Gastrocnemius medialis (tissue), 4 donors: ENCODE measurements around the gene ENKUR. TPM values are rescaled to one million over a fixed set of nuclear protein-coding genes. Genes with fewer than 3 reads are reported as not detected.
A peak's percentile ranks its signal among the peaks of the same experiment; 100 is the strongest.

Experiments
- ATAC-seq, 2 donors: fragments of 150-250 bp; one replicate each; pipeline ENCODE4 v1.9.1; 2016
- DNase-seq, 2 donors: peaks; one replicate each; pipeline ENCODE4 v3.0.0-alpha.2; 2019
- H3K27ac ChIP-seq, 4 donors: fragments of 200-600 bp; sonication (generic); 1 replicate in 1 of 4; 2 replicates in 3 of 4; pipeline ENCODE4 v1.5.1; 2016 to 2018; ENCODE audit warnings: mild to moderate bottlenecking in 2 of 4, moderate library complexity in 1 of 4
- H3K27me3 ChIP-seq, 3 donors: fragments of 200-600 bp; sonication (generic) in 2 of 3; 1 replicate in 1 of 3; 2 replicates in 2 of 3; pipeline versions ENCODE4 v1.5.1 to v1.6.0; 2016 to 2019; ENCODE audit warnings: mild to moderate bottlenecking in 1 of 3, moderate library complexity in 1 of 3
- H3K36me3 ChIP-seq, 2 donors: fragments of 200-600 bp; sonication (generic) in 1 of 2; one replicate each; pipeline ENCODE4 v1.5.1; 2017 to 2018
- H3K4me1 ChIP-seq, 2 donors: fragments of 200-600 bp; sonication (generic) in 1 of 2; one replicate each; pipeline ENCODE4 v1.5.1; 2016 to 2017; ENCODE audit warnings: mild to moderate bottlenecking in 2 of 2
- H3K4me3 ChIP-seq, 4 donors: fragments of 200-600 bp; sonication (generic) in 3 of 4; 1 replicate in 1 of 4; 2 replicates in 3 of 4; pipeline ENCODE4 v1.5.1; 2016 to 2019; ENCODE audit warnings: mild to moderate bottlenecking in 2 of 4
- H3K9me3 ChIP-seq, 3 donors: fragments of 200-600 bp; sonication (generic) in 2 of 3; 1 replicate in 1 of 3; 2 replicates in 2 of 3; pipeline ENCODE4 v1.5.1; 2016 to 2019
- CTCF ChIP-seq, 5 experiments: fragments of 450-650 bp in 3 of 5; fragments of 200-600 bp in 2 of 5; sonication (generic) in 2 of 5; IDR thresholded peaks in 4 of 5; conservative IDR thresholded peaks in 1 of 5; 1 replicate in 4 of 5; 2 replicates in 1 of 5; pipeline ENCODE4 v1.5.1; 2016 to 2019; ENCODE audit warnings: antibody characterized with exemption in 5 of 5, mild to moderate bottlenecking in 3 of 5, moderate library complexity in 3 of 5
- POLR2A ChIP-seq, 2 donors: fragments of 450-650 bp; IDR thresholded peaks; one replicate each; pipeline ENCODE4 v1.6.1; 2017; ENCODE audit warnings: antibody characterized with exemption in 2 of 2, mild to moderate bottlenecking in 2 of 2, moderate library complexity in 2 of 2
- in situ Hi-C, 4 donors: fragments of 200-750 bp; cut with MboI; loops; one replicate each; pipeline versions ENCODE4 v1.15.0 to v1.8.0; 2017; ENCODE audit warnings: low sequenced_read_pairs in 4 of 4
- intact Hi-C: fragments of 100-400 bp; cut with DNase I; formaldehyde crosslinking; loops from one replicate; pipeline ENCODE4 v1.15.1; 2023; ENCODE audit warnings: low total_unique reads
- total RNA-seq, 4 donors: library from RNA; depleted of rRNA; stranded (reverse); fragments of >200 nt; gene quantifications; one replicate each; pipeline versions ENCODE4 v1.1.0 to v1.2.3, GENCODE V29; 2016

ENKUR gene
- total RNA-seq, 4 donors from 2014 or later, result not detected

GRCh38 chr10:25029519-25029918 is 13.6 kb upstream of the ENKUR start:
- H3K27me3 ChIP-seq, result no peaks in the 10 kb centered on the region
- H3K27ac ChIP-seq, result no peak overlapping the region
- no peak overlapping the region for H3K4me3 ChIP-seq
- TF ChIP-seq CTCF (IDR thresholded peaks at IDR 0.05 in 4 of 5, conservative IDR thresholded peaks at IDR 0.05 in 1 of 5) (no peak), POLR2A (IDR thresholded peaks at IDR 0.05) (no peak)
- no peaks in the 10 kb centered on the region for H3K36me3 ChIP-seq
- H3K9me3 ChIP-seq, result no peaks in the 10 kb centered on the region
- intact Hi-C loops, result no loop called here
- in situ Hi-C loops, result no loop called here
- ATAC-seq, result no peak
- H3K4me1 ChIP-seq, result no peaks in the 10 kb centered on the region
- no peak for DNase-seq

- H3K4me1 ChIP-seq, result no peaks in the 10 kb centered on the region
- H3K36me3 ChIP-seq, result no peaks in the 10 kb centered on the region
- in situ Hi-C loops, result no loop called here
- TF ChIP-seq POLR2A (IDR thresholded peaks at IDR 0.05), result no peak
- TF ChIP-seq CTCF (IDR thresholded peaks at IDR 0.05 in 4 of 5, conservative IDR thresholded peaks at IDR 0.05 in 1 of 5), result no peak
- intact Hi-C loops, result no loop called here
- H3K27me3 ChIP-seq, result no peaks in the 10 kb centered on the region
- H3K4me3 ChIP-seq, result no peak overlapping the region
- no peak for ATAC-seq
- no peaks in the 10 kb centered on the region for H3K9me3 ChIP-seq
- no peak overlapping the region for H3K27ac ChIP-seq
- DNase-seq, result no peak
These were observed 12.8 kb upstream of the ENKUR start for GRCh38 chr10:25028711-25029110.

GRCh38 chr10:25026463-25026862 is 10.5 kb upstream of the ENKUR start:
- no peaks in the 10 kb centered on the region for H3K9me3 ChIP-seq
- DNase-seq, result no peak
- intact Hi-C loops, result no loop called here
- H3K27me3 ChIP-seq, result no peaks in the 10 kb centered on the region
- no peaks in the 10 kb centered on the region for H3K4me1 ChIP-seq
- no peak overlapping the region for H3K27ac ChIP-seq
- no peak overlapping the region for H3K4me3 ChIP-seq
- no peak for ATAC-seq
- H3K36me3 ChIP-seq, result no peaks in the 10 kb centered on the region
- TF ChIP-seq CTCF (IDR thresholded peaks at IDR 0.05 in 4 of 5, conservative IDR thresholded peaks at IDR 0.05 in 1 of 5), result no peak
- in situ Hi-C loops, result no loop called here

- intact Hi-C loops (no loop called here), in situ Hi-C loops (no loop called here)
- no peaks in the 10 kb centered on the region for H3K4me1 ChIP-seq
- TF ChIP-seq CTCF (IDR thresholded peaks at IDR 0.05 in 4 of 5, conservative IDR thresholded peaks at IDR 0.05 in 1 of 5), result no peak
- no peak for TF ChIP-seq POLR2A (IDR thresholded peaks at IDR 0.05)
- H3K36me3 ChIP-seq, result no peaks in the 10 kb centered on the region
- H3K9me3 ChIP-seq, result no peaks in the 10 kb centered on the region
- H3K4me3 ChIP-seq, result no peak overlapping the region
- no peak for ATAC-seq
- H3K27ac ChIP-seq, result no peak overlapping the region
- DNase-seq, result no peak
- no peaks in the 10 kb centered on the region for H3K27me3 ChIP-seq
These were observed 8.6 kb upstream of the ENKUR start for GRCh38 chr10:25024528-25024927.

GRCh38 chr10:25023278-25023677 is 7.3 kb upstream of the ENKUR start:
- Histone ChIP-seq H3K9me3 (no peaks in the 10 kb centered on the region), H3K4me1 (no peaks in the 10 kb centered on the region), H3K27ac (no peak overlapping the region), H3K27me3 (no peaks in the 10 kb centered on the region), H3K4me3 (no peak overlapping the region), H3K36me3 (no peaks in the 10 kb centered on the region)
- no peak for TF ChIP-seq CTCF (IDR thresholded peaks at IDR 0.05 in 4 of 5, conservative IDR thresholded peaks at IDR 0.05 in 1 of 5)
- no peak for TF ChIP-seq POLR2A (IDR thresholded peaks at IDR 0.05)
- peak; percentile 46 to 60 for ATAC-seq
- no peak for DNase-seq
- intact Hi-C loops, result no loop called here
- in situ Hi-C loops, result no loop called here
